GM23338 (cell line): ENCODE results near the gene FHIT.

Experiments
- POLR2AphosphoS5 ChIP-seq: IDR thresholded peaks from 2 replicates; pipeline ENCODE4 v1.6.1; 2016; ENCODE audit warnings: antibody characterized with exemption, low read depth
- TF ChIP-seq, protein P1 (sequence below), 2 experiments: fragments of 200-600 bp in 1 of 2; sonication (generic) in 1 of 2; conservative IDR thresholded peaks; 2 replicates each; pipeline versions ENCODE4 v1.5.1 to v1.6.1; 2016 to 2017; ENCODE audit warnings: antibody characterized with exemption in 2 of 2, low read depth in 2 of 2, mild to moderate bottlenecking in 2 of 2, moderate library complexity in 1 of 2
- TF ChIP-seq, protein P2 (sequence below): IDR thresholded peaks from one replicate; pipeline ENCODE4 v1.6.1; 2018; ENCODE audit warnings: antibody characterized with exemption; ENCODE audit not compliant: unreplicated experiment

- TF ChIP-seq, protein P1, sequence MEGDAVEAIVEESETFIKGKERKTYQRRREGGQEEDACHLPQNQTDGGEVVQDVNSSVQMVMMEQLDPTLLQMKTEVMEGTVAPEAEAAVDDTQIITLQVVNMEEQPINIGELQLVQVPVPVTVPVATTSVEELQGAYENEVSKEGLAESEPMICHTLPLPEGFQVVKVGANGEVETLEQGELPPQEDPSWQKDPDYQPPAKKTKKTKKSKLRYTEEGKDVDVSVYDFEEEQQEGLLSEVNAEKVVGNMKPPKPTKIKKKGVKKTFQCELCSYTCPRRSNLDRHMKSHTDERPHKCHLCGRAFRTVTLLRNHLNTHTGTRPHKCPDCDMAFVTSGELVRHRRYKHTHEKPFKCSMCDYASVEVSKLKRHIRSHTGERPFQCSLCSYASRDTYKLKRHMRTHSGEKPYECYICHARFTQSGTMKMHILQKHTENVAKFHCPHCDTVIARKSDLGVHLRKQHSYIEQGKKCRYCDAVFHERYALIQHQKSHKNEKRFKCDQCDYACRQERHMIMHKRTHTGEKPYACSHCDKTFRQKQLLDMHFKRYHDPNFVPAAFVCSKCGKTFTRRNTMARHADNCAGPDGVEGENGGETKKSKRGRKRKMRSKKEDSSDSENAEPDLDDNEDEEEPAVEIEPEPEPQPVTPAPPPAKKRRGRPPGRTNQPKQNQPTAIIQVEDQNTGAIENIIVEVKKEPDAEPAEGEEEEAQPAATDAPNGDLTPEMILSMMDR (conservative IDR thresholded peaks at IDR 0.05; ENCODE audit: low read depth in 2 of 2): no peak
- no peak for TF ChIP-seq POLR2AphosphoS5
- TF ChIP-seq, protein P2, sequence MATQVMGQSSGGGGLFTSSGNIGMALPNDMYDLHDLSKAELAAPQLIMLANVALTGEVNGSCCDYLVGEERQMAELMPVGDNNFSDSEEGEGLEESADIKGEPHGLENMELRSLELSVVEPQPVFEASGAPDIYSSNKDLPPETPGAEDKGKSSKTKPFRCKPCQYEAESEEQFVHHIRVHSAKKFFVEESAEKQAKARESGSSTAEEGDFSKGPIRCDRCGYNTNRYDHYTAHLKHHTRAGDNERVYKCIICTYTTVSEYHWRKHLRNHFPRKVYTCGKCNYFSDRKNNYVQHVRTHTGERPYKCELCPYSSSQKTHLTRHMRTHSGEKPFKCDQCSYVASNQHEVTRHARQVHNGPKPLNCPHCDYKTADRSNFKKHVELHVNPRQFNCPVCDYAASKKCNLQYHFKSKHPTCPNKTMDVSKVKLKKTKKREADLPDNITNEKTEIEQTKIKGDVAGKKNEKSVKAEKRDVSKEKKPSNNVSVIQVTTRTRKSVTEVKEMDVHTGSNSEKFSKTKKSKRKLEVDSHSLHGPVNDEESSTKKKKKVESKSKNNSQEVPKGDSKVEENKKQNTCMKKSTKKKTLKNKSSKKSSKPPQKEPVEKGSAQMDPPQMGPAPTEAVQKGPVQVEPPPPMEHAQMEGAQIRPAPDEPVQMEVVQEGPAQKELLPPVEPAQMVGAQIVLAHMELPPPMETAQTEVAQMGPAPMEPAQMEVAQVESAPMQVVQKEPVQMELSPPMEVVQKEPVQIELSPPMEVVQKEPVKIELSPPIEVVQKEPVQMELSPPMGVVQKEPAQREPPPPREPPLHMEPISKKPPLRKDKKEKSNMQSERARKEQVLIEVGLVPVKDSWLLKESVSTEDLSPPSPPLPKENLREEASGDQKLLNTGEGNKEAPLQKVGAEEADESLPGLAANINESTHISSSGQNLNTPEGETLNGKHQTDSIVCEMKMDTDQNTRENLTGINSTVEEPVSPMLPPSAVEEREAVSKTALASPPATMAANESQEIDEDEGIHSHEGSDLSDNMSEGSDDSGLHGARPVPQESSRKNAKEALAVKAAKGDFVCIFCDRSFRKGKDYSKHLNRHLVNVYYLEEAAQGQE: no peak
Measured at GRCh38 chr3:60931452-60931851, 319.8 kb downstream of the FHIT start.
